Measurements from ENCODE around the gene MAP3K10.

GRCh38 chr19:40204381-40204780 is 13.2 kb downstream of the MAP3K10 start:
- TF ChIP-seq CTCF (IDR thresholded peaks at IDR 0.05) (no peak), POLR2AphosphoS5 (IDR thresholded peaks at IDR 0.05) (no peak), POLR2A (IDR thresholded peaks at IDR 0.05) (no peak)

Measured in prostate gland (tissue), 2 donors.